ENCODE measurements around the gene RAC2.
"Not testable (repeated sequence)": the region's sequence is repeated elsewhere in the genome, so short reads cannot be mapped to it uniquely, and the experiment has no call there.

Gene RAC2

GRCh38 chr22:37233751-37234631 is 10.1 kb downstream of the RAC2 start:
- no peak for FAIRE-seq

- FAIRE-seq = not testable (repeated sequence)
Observed at GRCh38 chr22:37233371-37233750, 10.7 kb downstream of the RAC2 start.

- no peak for FAIRE-seq
Observed at GRCh38 chr22:37232140-37232998, 11.7 kb downstream of the RAC2 start.

- no peak for FAIRE-seq
Observed at GRCh38 chr22:37231406-37232139, 12.5 kb downstream of the RAC2 start.

GRCh38 chr22:37230673-37231405 is 13.2 kb downstream of the RAC2 start:
- no peak for FAIRE-seq

GRCh38 chr22:37229805-37230672 is 14.0 kb downstream of the RAC2 start:
- no peak for FAIRE-seq

- FAIRE-seq = no peak
Observed at GRCh38 chr22:37229012-37229804, 14.9 kb downstream of the RAC2 start.

GRCh38 chr22:37228106-37229011 is 15.7 kb downstream of the RAC2 start:
- FAIRE-seq = no peak

- no peak for FAIRE-seq
Observed at GRCh38 chr22:37226514-37226913, 17.6 kb downstream of the RAC2 start.

GRCh38 chr22:37226087-37226486 is 18.0 kb downstream of the RAC2 start:
- FAIRE-seq = no peak

GRCh38 chr22:37225481-37225880 is 18.6 kb downstream of the RAC2 start:
- no peak for FAIRE-seq

- no peak for FAIRE-seq
Observed at GRCh38 chr22:37224757-37225420, 19.2 kb downstream of the RAC2 start.

- no peak for FAIRE-seq
Observed at GRCh38 chr22:37223965-37224551, 20.0 kb downstream of the RAC2 start.

- FAIRE-seq = no peak
Observed at GRCh38 chr22:37222440-37222971, 21.6 kb downstream of the RAC2 start.

GRCh38 chr22:37221424-37222333 is 22.4 kb downstream of the RAC2 start:
- no peak for FAIRE-seq

GRCh38 chr22:37220543-37220981 is 23.5 kb downstream of the RAC2 start:
- no peak for FAIRE-seq

GRCh38 chr22:37219533-37219932 is 24.5 kb downstream of the RAC2 start:
- no peak for FAIRE-seq

Data from colon (tissue), 2 donors.